HG03432 (cell line): ENCODE data around the gene SPTBN2.
A peak's percentile ranks its signal among the peaks of the same experiment; 100 is the strongest.

Experiments
- ATAC-seq: cut with Tn5 transposase; IDR thresholded peaks from one replicate; pipeline ENCODE4 v1.9.1; 2021; ENCODE audit warnings: mild to moderate bottlenecking, moderate library complexity; ENCODE audit not compliant: unreplicated experiment

The SPTBN2 gene

GRCh38 chr11:66705587-66706335 lies 23.3 kb downstream of the SPTBN2 start:
- no peak for ATAC-seq

- no peak for ATAC-seq
Observed at GRCh38 chr11:66704659-66705360, 24.2 kb downstream of the SPTBN2 start.

- no peak for ATAC-seq
Observed at GRCh38 chr11:66701432-66702240, 27.4 kb downstream of the SPTBN2 start.

- no peak for ATAC-seq
Observed at GRCh38 chr11:66700742-66701141, 28.3 kb downstream of the SPTBN2 start.

- ATAC-seq: no peak
Observed at GRCh38 chr11:66700337-66700736, 28.7 kb downstream of the SPTBN2 start.

- no peak for ATAC-seq
Observed at GRCh38 chr11:66698491-66698890, 30.5 kb downstream of the SPTBN2 start.

- no peak for ATAC-seq
Observed at GRCh38 chr11:66697988-66698387, 31.0 kb downstream of the SPTBN2 start.

GRCh38 chr11:66696146-66696545 lies 32.9 kb downstream of the SPTBN2 start:
- ATAC-seq: no peak

- ATAC-seq: peak; percentile 50
Observed at GRCh38 chr11:66694732-66695207, 34.2 kb downstream of the SPTBN2 start.

- no peak for ATAC-seq
Observed at GRCh38 chr11:66694056-66694410, 35.0 kb downstream of the SPTBN2 start.

- ATAC-seq: no peak
Observed at GRCh38 chr11:66693356-66694055, 35.5 kb downstream of the SPTBN2 start.

- no peak for ATAC-seq
Observed at GRCh38 chr11:66692871-66693331, 36.1 kb downstream of the SPTBN2 start.

- no peak for ATAC-seq
Observed at GRCh38 chr11:66692446-66692845, 36.6 kb downstream of the SPTBN2 start.

- ATAC-seq: no peak
Observed at GRCh38 chr11:66691311-66691980, 37.6 kb downstream of the SPTBN2 start.

- no peak for ATAC-seq
Observed at GRCh38 chr11:66689661-66690590, 39.1 kb downstream of the SPTBN2 start.

GRCh38 chr11:66688561-66689534 lies 40.2 kb downstream of the SPTBN2 start:
- no peak for ATAC-seq

- no peak for ATAC-seq
Observed at GRCh38 chr11:66687831-66688281, 41.2 kb downstream of the SPTBN2 start.
